SHP77 (cell line): ENCODE results near the gene PCNX2.
A peak's percentile ranks its signal among the peaks of the same experiment; 100 is the strongest.
"Not testable (repeated sequence)": the region's sequence is repeated elsewhere in the genome, so short reads cannot be mapped to it uniquely, and the experiment has no call there.

Experiments used
- DNase-seq, 2 experiments: peaks; one replicate each; lab custom pipeline; 2025; lab: John Stamatoyannopoulos, UW

Gene PCNX2

GRCh38 chr1:233158322-233158721, 137.2 kb downstream of the PCNX2 start:
- no peak for DNase-seq

GRCh38 chr1:233157245-233157644, 138.3 kb downstream of the PCNX2 start:
- no peak for DNase-seq

- DNase-seq: no peak
Observed at GRCh38 chr1:233151861-233152260, 143.7 kb downstream of the PCNX2 start.

- no peak for DNase-seq
Observed at GRCh38 chr1:233144434-233144833, 151.1 kb downstream of the PCNX2 start.

- DNase-seq: no peak
Observed at GRCh38 chr1:233143241-233143640, 152.3 kb downstream of the PCNX2 start.

- DNase-seq: no peak
Observed at GRCh38 chr1:233140974-233141373, 154.6 kb downstream of the PCNX2 start.

- no peak for DNase-seq
Observed at GRCh38 chr1:233140499-233140898, 155.0 kb downstream of the PCNX2 start.

- no peak for DNase-seq
Observed at GRCh38 chr1:233138788-233139585, 156.5 kb downstream of the PCNX2 start.

- DNase-seq: no peak
Observed at GRCh38 chr1:233135833-233136232, 159.7 kb downstream of the PCNX2 start.

- no peak for DNase-seq
Observed at GRCh38 chr1:233132445-233132844, 163.1 kb downstream of the PCNX2 start.

- DNase-seq: not testable (repeated sequence)
Observed at GRCh38 chr1:233129031-233129430, 166.5 kb downstream of the PCNX2 start.

- DNase-seq: no peak
Observed at GRCh38 chr1:233127157-233127556, 168.4 kb downstream of the PCNX2 start.

- DNase-seq: no peak
Observed at GRCh38 chr1:233122779-233123178, 172.7 kb downstream of the PCNX2 start.

GRCh38 chr1:233121947-233122559, 173.5 kb downstream of the PCNX2 start:
- no peak for DNase-seq

- DNase-seq: no peak
Observed at GRCh38 chr1:233114860-233115259, 180.7 kb downstream of the PCNX2 start.

GRCh38 chr1:233114159-233114558, 181.4 kb downstream of the PCNX2 start:
- DNase-seq: no peak

- peak; percentile 81 to 83 for DNase-seq
Observed at GRCh38 chr1:233113009-233113879, 182.3 kb downstream of the PCNX2 start.

GRCh38 chr1:233112186-233113008, 183.1 kb downstream of the PCNX2 start:
- no peak for DNase-seq

GRCh38 chr1:233111731-233112130, 183.8 kb downstream of the PCNX2 start:
- DNase-seq: no peak

- DNase-seq: no peak
Observed at GRCh38 chr1:233109096-233109495, 186.4 kb downstream of the PCNX2 start.

GRCh38 chr1:233107716-233108130, 187.8 kb downstream of the PCNX2 start:
- DNase-seq: not testable (repeated sequence)
